GM12892 (cell line): ENCODE data around the gene SULT1A1.

ENCODE experiments used
- POLR2A ChIP-seq: IDR thresholded peaks from 2 replicates; pipeline ENCODE4 v1.6.1; 2011; ENCODE audit warnings: low read depth, low read length, control low read depth
- POLR2AphosphoS5 ChIP-seq: IDR thresholded peaks from 2 replicates; pipeline ENCODE4 v1.6.1; 2011; ENCODE audit warnings: low read depth, low read length, control low read depth

DNA sequence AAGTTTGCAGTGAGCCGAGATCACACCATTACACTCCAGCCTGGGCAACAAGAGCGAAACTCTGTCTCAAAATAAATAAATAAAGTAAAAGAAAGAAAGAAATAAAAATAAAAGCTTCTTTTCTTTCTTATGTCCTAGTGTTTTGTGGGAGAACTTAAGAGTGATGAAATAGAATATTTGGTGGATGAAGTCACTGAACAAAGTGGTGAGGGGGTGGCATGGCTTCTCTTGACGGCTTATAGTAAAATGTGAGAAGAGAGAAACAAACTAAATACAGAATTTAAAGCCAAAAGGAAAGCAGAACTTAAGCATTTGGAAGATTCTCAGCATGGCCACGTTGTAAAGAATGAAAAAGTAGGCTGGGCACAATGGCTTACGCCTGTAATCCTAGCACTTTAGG is 40.8 kb downstream of the SULT1A1 start:
- TF ChIP-seq POLR2A (no peak), POLR2AphosphoS5 (no peak)
